HepG2 (cell line): ENCODE measurements around the gene MACROD2. TPM values are rescaled to one million over a fixed set of nuclear protein-coding genes. Genes with fewer than 3 reads are reported as not detected.

ENCODE experiments used
- ATAC-seq: fragments of 200-7000 bp; cut with Tn5 transposase; 3 replicates; pipeline ENCODE4 v1.9.1; 2020; ENCODE audit warnings: mild to moderate bottlenecking, moderate library complexity
- BruUV-seq: library from RNA; stranded (reverse); fragments of 400-500 nt; replicated peaks from 2 replicates; lab custom pipeline; 2021; lab: Mats Ljungman, UMichigan
- CTCF ChIA-PET: fragments of 300-600 bp; formaldehyde crosslinking; extraction: SDS; loops from one replicate; lab custom pipeline; 2021; ENCODE audit warnings: low total read pairs, inconsistent platforms, low intra/inter-chr PET ratio; lab: Yijun Ruan, JAX
- POLR2A ChIA-PET: fragments of 350-600 bp; sonication (Branson Sonifier 250); formaldehyde crosslinking; loops from one replicate; lab custom pipeline; 2020; ENCODE audit warnings: antibody characterized with exemption, inconsistent platforms; lab: Yijun Ruan, JAX
- DNase-seq: peaks from one replicate; pipeline ENCODE4 v3.0.0-alpha.2; 2015; ENCODE audit warnings: low spot score
- FAIRE-seq: peaks from 3 replicates; lab custom pipeline; 2011; peaks lifted over from hg19 to GRCh38; lab: Jason Lieb, UNC
- H2AFZ ChIP-seq: one replicate; pipeline ENCODE4 v1.6.1; 2011; ENCODE audit warnings: low read length, inconsistent platforms
- H3K27ac ChIP-seq: fragments of 300-600 bp; 3 replicates; pipeline ENCODE4 v1.8.0; 2011; ENCODE audit warnings: mixed run types, mild to moderate bottlenecking, mixed read lengths, low read length, inconsistent platforms; ENCODE audit not compliant: insufficient read depth; ENCODE audit errors: extremely low read length
- H3K27me3 ChIP-seq, 2 experiments: fragments of 200-600 bp in 1 of 2; 2 replicates in 1 of 2; 3 replicates in 1 of 2; pipeline versions ENCODE4 v1.6.0 to v1.8.0; 2011; ENCODE audit warnings: low read length in 2 of 2, mild to moderate bottlenecking in 2 of 2, moderate library complexity in 2 of 2, inconsistent platforms in 1 of 2; ENCODE audit not compliant: insufficient read depth in 2 of 2, control insufficient read depth in 1 of 2
- H3K36me3 ChIP-seq, 2 experiments: fragments of 200-600 bp in 1 of 2; replicated peaks in 1 of 2; 2 replicates in 1 of 2; 3 replicates in 1 of 2; pipeline versions ENCODE4 v1.5.1 to v1.8.0; 2011; ENCODE audit warnings: low read length in 2 of 2, inconsistent platforms in 1 of 2; ENCODE audit not compliant: insufficient read depth in 2 of 2, control insufficient read depth in 1 of 2
- H3K4me1 ChIP-seq: 2 replicates; pipeline ENCODE4 v1.5.1; 2012; ENCODE audit warnings: low read length, inconsistent platforms; ENCODE audit not compliant: insufficient read depth
- H3K4me2 ChIP-seq: 2 replicates; pipeline ENCODE4 v1.6.0; 2011; ENCODE audit warnings: low read depth, low read length, inconsistent platforms
- H3K4me3 ChIP-seq, 3 experiments: fragments of 200-600 bp in 1 of 3; sonication (generic), shearing (Covaris generic) in 1 of 3; replicated peaks in 1 of 3; 2 replicates each; pipeline ENCODE4 v1.5.1; 2011 to 2016; ENCODE audit warnings: low read length in 3 of 3, inconsistent platforms in 2 of 3, low read depth in 2 of 3, mild to moderate bottlenecking in 2 of 3, control low read depth in 1 of 3, mixed read lengths in 1 of 3; ENCODE audit not compliant: insufficient read depth in 1 of 3
- H3K79me2 ChIP-seq: one replicate; pipeline ENCODE4 v1.6.1; 2011; ENCODE audit warnings: low read length, inconsistent platforms; ENCODE audit not compliant: insufficient read depth
- H3K9ac ChIP-seq: 2 replicates; pipeline ENCODE4 v1.6.0; 2011; ENCODE audit warnings: mild to moderate bottlenecking, low read depth, low read length, inconsistent platforms; ENCODE audit not compliant: insufficient read depth
- H3K9me3 ChIP-seq: 2 replicates; pipeline ENCODE4 v1.5.1; 2012; ENCODE audit warnings: mild to moderate bottlenecking, low read length
- H4K20me1 ChIP-seq: 2 replicates; pipeline ENCODE4 v1.6.0; 2011; ENCODE audit warnings: inconsistent platforms, mild to moderate bottlenecking, low read length, moderate library complexity; ENCODE audit not compliant: insufficient read depth
- ARHGAP35 ChIP-seq: sonication (generic); formaldehyde crosslinking; IDR thresholded peaks from 2 replicates; pipeline ENCODE4 v1.9.0; 2022; ENCODE audit warnings: mild to moderate bottlenecking, inconsistent platforms, moderate library complexity, missing genetic modification reagents, borderline replicate concordance
- CTCF ChIP-seq: sonication (generic); formaldehyde crosslinking; IDR thresholded peaks from 2 replicates; pipeline ENCODE4 v1.5.0; 2020; ENCODE audit warnings: mild to moderate bottlenecking, missing genetic modification reagents, moderate library complexity
- EHMT2 ChIP-seq: fragments of 200-600 bp; sonication (generic); IDR thresholded peaks from 2 replicates; pipeline ENCODE4 v1.7.0; 2017; ENCODE audit warnings: antibody characterized with exemption, low read depth, low read length, borderline replicate concordance
- GABPB1 ChIP-seq: IDR thresholded peaks from 2 replicates; pipeline ENCODE4 v1.6.1; 2016; ENCODE audit warnings: mild to moderate bottlenecking, missing genetic modification reagents, moderate library complexity, missing compliant biosample characterization
- MYNN ChIP-seq: sonication (generic); formaldehyde crosslinking; IDR thresholded peaks from 2 replicates; pipeline ENCODE4 v1.4.0; 2020; ENCODE audit warnings: mild to moderate bottlenecking, low read depth, missing genetic modification reagents
- RORA ChIP-seq: sonication (generic); formaldehyde crosslinking; IDR thresholded peaks from 2 replicates; pipeline ENCODE4 v1.5.0; 2020; ENCODE audit warnings: mild to moderate bottlenecking, missing genetic modification reagents, moderate library complexity
- SMC3 ChIP-seq: IDR thresholded peaks from 2 replicates; pipeline ENCODE4 v1.6.1; 2011; ENCODE audit warnings: low read length, improper control_type of control experiment
- STAG1 ChIP-seq: sonication (generic); formaldehyde crosslinking; IDR thresholded peaks from 2 replicates; pipeline ENCODE4 v1.4.0; 2020; ENCODE audit warnings: missing genetic modification reagents
- ZNF296 ChIP-seq: sonication (generic); formaldehyde crosslinking; conservative IDR thresholded peaks from 2 replicates; pipeline ENCODE4 v1.5.0; 2020; ENCODE audit warnings: mild to moderate bottlenecking, missing genetic modification reagents
- ZNF343 ChIP-seq: sonication (generic); formaldehyde crosslinking; IDR thresholded peaks from 2 replicates; pipeline ENCODE4 v1.4.0; 2020; ENCODE audit warnings: mild to moderate bottlenecking, missing genetic modification reagents
- ZNF557 ChIP-seq: sonication (generic); formaldehyde crosslinking; IDR thresholded peaks from 2 replicates; pipeline ENCODE4 v1.4.0; 2020; ENCODE audit warnings: missing genetic modification reagents
- ZNF563 ChIP-seq: sonication (generic); formaldehyde crosslinking; IDR thresholded peaks from 2 replicates; pipeline ENCODE4 v1.8.0; 2022; ENCODE audit warnings: mild to moderate bottlenecking, moderate library complexity, missing genetic modification reagents
- ZNF574 ChIP-seq: sonication (generic); formaldehyde crosslinking; IDR thresholded peaks from 2 replicates; pipeline ENCODE4 v1.4.0; 2020; ENCODE audit warnings: missing genetic modification reagents
- WGBS: methylation state at CpG from one replicate; pipeline ENCODE4 v1.1.6; 2017; ENCODE audit warnings: low lambda C conversion rate; 5-methylcytosine and 5-hydroxymethylcytosine counted together
- in situ Hi-C: cut with HindIII; loops from 2 replicates; pipeline ENCODE4 v1.10.0; 2017; ENCODE audit warnings: low pct_unique_long_range_greater_than_20kb; ENCODE audit not compliant: extremely low pct_ligation_motif_present
- intact Hi-C: fragments of 100-400 bp; cut with micrococcal nuclease; formaldehyde crosslinking; loops from one replicate; pipeline ENCODE4 v1.10.0; 2022; ENCODE audit not compliant: unreplicated experiment
- polyA plus RNA-seq, 8 experiments: library from polyadenylated mRNA; depleted of rRNA in 3 of 8; stranded (reverse) in 7 of 8; unstranded in 1 of 8; fragments of >200 nt; fragmentation: Illumina TruSeq in 4 of 8; extraction: Trizol in 4 of 8; gene quantifications; 2 replicates each; pipeline versions ENCODE4 v1.2.1 to v1.2.3, GENCODE V29; 2011 to 2016; ENCODE audit warnings: low read depth in 4 of 8, missing spikeins in 1 of 8, mixed read lengths in 1 of 8; ENCODE audit not compliant: insufficient read depth in 1 of 8
- total RNA-seq, 5 experiments: library from RNA; depleted of rRNA; stranded (reverse); fragments of >200 nt; fragmentation: Illumina TruSeq; extraction: Trizol; gene quantifications; 2 replicates each; pipeline ENCODE4 v1.2.3, GENCODE V29; 2016; ENCODE audit warnings: low read depth in 1 of 5

MACROD2 gene
- total and polyA plus RNA-seq, 2 of the 13 experiments (the other 11 are each of a cell fraction or from before 2014, with no cell fraction given), result 0.13 to 0.51 TPM

GRCh38 chr20:14948416-14948815, 953.1 kb downstream of the MACROD2 start:
- peaks cover 8% of the 10 kb centered on the region; the same call in 1 of the 2 replicates for H3K4me1 ChIP-seq
- POLR2A ChIA-PET, result interaction anchor here (2.4 kb wide), 1 partner anchor 37 kb away, joined by 5 read pairs; no protein-coding TSS in a partner anchor
- H3K9ac ChIP-seq, result no peak overlapping the region
- no peak overlapping the region for H3K4me3 ChIP-seq
- no peak for FAIRE-seq
- H3K36me3 ChIP-seq, result no peaks in the 10 kb centered on the region
- no peaks in the 10 kb centered on the region for H4K20me1 ChIP-seq
- H3K79me2 ChIP-seq, result no peaks in the 10 kb centered on the region
- no TSS peak for BruUV-seq
- peaks cover 0 to 2% of the 10 kb centered on the region in 2 experiments; a peak in 1 of 5 replicates for H3K27me3 ChIP-seq
- no peak overlapping the region for H3K4me2 ChIP-seq
- no peaks in the 10 kb centered on the region for H3K9me3 ChIP-seq
- H2AFZ ChIP-seq, result no peak overlapping the region
- TF ChIP-seq STAG1 (CRISPR knock-in tag), result peak; percentile 54
- TF ChIP-seq SMC3, result peak; percentile 64
- no peak for TF ChIP-seq ZNF296
- TF ChIP-seq GABPB1 (CRISPR knock-in tag), result no peak
- no peak for TF ChIP-seq ZNF563 (CRISPR knock-in tag)
- peak; percentile 44 for TF ChIP-seq CTCF (CRISPR knock-in tag)
- no peak for TF ChIP-seq MYNN (CRISPR knock-in tag)
- no peak for TF ChIP-seq ZNF557 (CRISPR knock-in tag)
- TF ChIP-seq ARHGAP35 (CRISPR knock-in tag), result no peak
- TF ChIP-seq RORA (CRISPR knock-in tag), result no peak
- TF ChIP-seq ZNF574 (CRISPR knock-in tag), result no peak
- TF ChIP-seq EHMT2, result no peak
- no peak for TF ChIP-seq ZNF343 (CRISPR knock-in tag)
- no peak overlapping the region for H3K27ac ChIP-seq
- peak; percentile 83 for ATAC-seq
- in situ Hi-C loops, result loop anchor here (10.0 kb wide), 1 partner anchor 614 kb away; the partner anchor contains the start of gene FLRT3
- DNase-seq, result peak; percentile 34
- CTCF ChIA-PET, result no interaction called here
- intact Hi-C loops, result no loop called here
- WGBS, result 16% methylated on average over 3 of the region's 3 CpGs
